Omental fat pad (tissue), 4 donors: ENCODE results near the gene OBSCN. TPM values are rescaled to one million over a fixed set of nuclear protein-coding genes. Genes with fewer than 3 reads are reported as not detected.

Source experiments
- ATAC-seq: fragments of 150-250 bp; one replicate; pipeline ENCODE4 v1.9.1; 2016; ENCODE audit warnings: mild to moderate bottlenecking, moderate library complexity; ENCODE audit not compliant: low FRiP score
- DNase-seq: peaks from one replicate; pipeline ENCODE4 v3.0.0-alpha.2; 2019; ENCODE audit warnings: low spot score
- total RNA-seq, 4 donors: library from RNA; depleted of rRNA; stranded (reverse); fragments of >200 nt; gene quantifications; one replicate each; pipeline ENCODE4 v1.1.0, GENCODE V29; 2016
- TF ChIP-seq, protein P1 (sequence below), 3 donors: fragments of 450-650 bp; IDR thresholded peaks; one replicate each; pipeline ENCODE4 v1.5.1; 2016 to 2017; ENCODE audit warnings: antibody characterized with exemption in 3 of 3, mild to moderate bottlenecking in 3 of 3, moderate library complexity in 2 of 3

Gene OBSCN
- total RNA-seq, 4 donors from 2014 or later, result 5.4 to 26.0 (median 9.7) TPM

DNA sequence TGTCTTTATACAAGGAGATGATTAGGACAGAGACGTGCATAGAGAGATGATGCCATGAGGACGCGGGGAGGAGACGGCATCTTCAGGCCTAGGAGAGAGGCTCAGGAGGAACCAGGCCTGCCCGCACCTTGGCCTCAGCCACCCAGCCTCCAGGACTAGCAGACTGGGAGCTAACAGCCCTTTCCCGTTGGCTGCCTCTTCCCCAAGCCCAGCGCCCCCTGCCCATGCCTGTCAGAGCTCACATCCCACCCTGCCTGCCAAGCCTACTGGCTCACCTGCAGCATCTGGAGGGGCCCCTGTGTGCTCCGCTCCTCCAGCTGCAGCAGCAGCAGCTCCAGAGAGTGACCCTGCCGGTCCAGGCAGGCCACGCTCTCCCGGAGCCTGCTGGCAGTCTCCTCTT is 202.8 kb downstream of the OBSCN start:
- TF ChIP-seq, protein P1, sequence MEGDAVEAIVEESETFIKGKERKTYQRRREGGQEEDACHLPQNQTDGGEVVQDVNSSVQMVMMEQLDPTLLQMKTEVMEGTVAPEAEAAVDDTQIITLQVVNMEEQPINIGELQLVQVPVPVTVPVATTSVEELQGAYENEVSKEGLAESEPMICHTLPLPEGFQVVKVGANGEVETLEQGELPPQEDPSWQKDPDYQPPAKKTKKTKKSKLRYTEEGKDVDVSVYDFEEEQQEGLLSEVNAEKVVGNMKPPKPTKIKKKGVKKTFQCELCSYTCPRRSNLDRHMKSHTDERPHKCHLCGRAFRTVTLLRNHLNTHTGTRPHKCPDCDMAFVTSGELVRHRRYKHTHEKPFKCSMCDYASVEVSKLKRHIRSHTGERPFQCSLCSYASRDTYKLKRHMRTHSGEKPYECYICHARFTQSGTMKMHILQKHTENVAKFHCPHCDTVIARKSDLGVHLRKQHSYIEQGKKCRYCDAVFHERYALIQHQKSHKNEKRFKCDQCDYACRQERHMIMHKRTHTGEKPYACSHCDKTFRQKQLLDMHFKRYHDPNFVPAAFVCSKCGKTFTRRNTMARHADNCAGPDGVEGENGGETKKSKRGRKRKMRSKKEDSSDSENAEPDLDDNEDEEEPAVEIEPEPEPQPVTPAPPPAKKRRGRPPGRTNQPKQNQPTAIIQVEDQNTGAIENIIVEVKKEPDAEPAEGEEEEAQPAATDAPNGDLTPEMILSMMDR (IDR thresholded peaks at IDR 0.05), result no peak
- ATAC-seq (no peak), DNase-seq (no peak)

DNA sequence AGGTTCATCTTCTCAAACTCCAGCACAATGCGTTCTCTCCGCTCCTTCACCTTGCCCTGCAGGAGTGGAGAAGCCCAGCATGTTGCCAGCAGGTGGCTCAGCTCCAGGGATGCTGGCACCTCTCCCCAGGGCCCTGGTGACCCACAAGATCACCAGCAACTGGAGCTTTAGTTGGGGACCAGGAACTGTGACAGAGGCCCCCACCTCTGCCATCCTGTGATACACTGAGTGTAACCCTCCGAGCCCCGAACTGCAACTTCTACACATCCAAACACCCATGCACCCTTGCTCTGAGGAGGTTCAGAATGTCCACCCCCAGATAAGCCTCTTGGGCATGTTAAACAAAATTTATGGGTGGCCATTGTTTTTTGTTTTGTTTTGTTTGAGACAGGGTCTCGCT is 203.3 kb downstream of the OBSCN start:
- ATAC-seq, result no peak
- no peak for DNase-seq
- TF ChIP-seq, protein P1 (IDR thresholded peaks at IDR 0.05), result no peak

DNA sequence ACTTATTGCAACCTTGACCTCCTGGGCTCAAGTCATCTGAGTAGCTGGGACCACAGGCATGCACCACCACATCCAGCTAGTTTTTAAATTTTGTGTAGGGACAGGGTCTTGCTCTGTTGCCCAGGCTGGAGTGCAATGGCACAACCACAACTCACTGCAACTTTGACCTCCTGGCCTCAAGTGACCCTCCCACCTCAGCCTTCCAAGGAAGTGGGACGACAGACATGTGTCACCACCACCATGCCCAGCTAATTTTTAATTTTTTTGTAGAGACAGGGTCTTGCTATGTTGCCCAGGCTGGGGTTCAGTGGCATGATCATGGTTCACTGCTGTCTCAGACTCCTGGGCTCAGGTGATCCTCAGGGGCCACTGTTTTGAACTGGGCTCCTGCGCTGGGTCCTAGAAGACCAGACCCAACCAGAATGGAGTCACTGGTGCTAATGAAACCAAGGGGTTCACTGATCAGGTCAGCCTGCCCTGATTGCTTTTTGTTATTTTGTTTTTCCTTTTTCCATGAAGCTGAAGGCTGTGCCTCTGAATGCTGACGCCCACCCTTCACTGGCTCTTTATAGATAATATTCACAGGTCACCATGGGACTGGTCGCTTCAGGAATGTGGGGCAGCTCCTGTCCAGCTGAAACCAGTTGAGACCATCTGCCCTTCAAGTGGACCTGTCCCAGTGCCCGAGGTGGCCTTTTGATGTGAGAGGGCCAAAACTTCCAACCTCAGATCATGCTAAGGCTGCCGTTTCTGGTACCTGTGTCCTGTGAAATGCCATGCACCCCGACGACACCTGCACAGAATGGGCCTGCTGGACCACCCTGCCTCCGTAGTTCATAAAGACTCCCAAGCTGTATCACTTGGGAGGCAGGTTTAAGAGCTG is 203.9 kb downstream of the OBSCN start:
- ATAC-seq (no peak), DNase-seq (no peak)
- TF ChIP-seq, protein P1 (IDR thresholded peaks at IDR 0.05), result no peak

DNA sequence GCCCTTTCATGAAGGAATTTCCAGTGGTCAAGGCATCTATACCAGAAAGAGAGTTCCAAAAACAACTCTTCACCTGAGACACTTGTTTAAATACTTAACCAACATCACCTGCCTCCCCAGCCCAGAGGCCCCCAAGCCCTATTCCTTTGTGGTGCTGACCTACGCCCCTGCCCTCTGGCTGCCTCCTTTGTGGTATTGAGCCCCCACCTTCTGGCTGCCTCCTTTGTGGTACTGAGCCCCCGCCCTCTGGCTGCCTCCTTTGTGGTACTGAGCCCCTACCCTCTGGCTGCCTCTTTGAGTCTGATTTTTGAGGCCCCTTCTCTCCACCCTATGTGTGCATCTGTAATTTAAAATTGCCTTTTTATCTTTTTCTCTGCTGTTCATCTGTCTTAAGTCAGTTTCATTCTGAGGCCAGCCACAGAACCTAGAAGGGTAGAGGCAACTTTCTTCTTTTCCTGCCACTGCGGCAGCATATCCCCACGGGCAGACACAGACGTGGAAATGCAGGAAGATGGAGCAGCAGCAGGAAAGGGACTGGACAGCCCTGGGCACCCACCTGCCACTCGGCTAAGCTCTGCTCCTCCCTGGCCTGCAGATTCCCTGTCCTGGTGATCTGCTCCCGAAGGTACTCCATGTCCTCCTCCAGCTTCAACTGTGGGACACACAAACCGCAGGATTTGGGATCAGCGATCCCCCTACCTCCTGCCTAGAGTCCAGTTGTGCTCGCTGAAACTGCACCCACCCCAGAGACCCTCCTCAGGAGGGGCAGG is 205.6 kb downstream of the OBSCN start:
- TF ChIP-seq, protein P1 (IDR thresholded peaks at IDR 0.05), result no peak
- DNase-seq (no peak), ATAC-seq (no peak)

DNA sequence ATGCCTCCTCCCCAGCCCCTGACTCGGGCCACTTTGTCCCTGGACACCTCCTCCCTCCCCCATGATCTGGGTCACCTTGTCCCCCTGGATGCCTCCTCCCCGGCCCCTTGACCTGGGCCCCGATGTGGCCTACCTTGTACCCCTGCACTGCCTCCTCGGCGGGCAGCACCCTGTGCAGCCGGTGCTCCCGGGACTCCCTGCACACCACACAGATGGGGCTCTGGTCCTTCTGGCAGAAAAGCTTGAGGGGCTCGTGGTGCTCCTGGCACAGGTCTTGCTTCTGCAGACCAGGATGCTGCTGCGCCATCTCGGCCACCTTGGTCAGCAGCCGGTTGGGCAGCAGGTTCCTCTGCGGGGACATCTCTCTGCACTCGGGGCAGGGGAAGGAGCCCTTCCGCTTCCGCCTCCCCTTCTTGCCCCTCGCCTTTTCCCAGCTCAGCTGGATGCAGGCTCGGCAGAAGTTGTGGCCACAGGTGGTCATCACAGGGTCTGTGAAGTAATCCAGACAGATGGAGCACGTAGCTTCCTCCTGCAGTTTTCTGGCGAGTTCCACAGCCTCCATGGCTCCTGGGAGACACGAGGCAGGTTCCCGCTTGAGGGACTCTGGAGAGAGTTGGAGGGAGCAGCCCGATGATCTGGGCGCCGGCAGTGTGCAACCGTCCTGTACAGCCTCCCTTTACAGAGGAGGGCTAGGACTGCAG is 206.8 kb downstream of the OBSCN start:
- DNase-seq, result no peak
- no peak for ATAC-seq
- TF ChIP-seq, protein P1 (IDR thresholded peaks at IDR 0.05), result no peak

DNA sequence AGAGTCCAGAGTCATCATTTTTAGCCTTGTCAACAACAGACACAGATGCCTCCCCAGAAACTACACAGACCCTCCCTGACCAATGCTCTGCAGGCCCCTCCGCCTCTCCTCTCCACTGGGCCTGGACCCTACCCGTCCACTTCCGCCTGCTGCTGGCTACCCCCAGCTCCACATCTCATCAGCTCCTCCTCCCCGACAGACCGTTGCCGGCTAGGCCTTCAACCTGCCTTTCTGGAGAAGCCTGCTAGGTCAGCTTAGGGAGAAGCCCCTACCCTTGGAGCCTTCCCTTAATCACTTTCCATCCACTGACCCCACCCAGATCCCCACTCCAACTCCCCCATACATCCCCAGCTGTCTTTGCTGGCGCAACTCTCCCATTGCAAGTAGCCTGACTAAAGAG is 207.4 kb downstream of the OBSCN start:
- DNase-seq (no peak), ATAC-seq (no peak)
- TF ChIP-seq, protein P1 (IDR thresholded peaks at IDR 0.05), result no peak
